ENCODE measurements around the gene PVALEF.

Gene PVALEF

GRCh38 chr17:81186203-81186602 is 20.9 kb downstream of the PVALEF start:
- no peak for TF ChIP-seq CEBPB (IDR thresholded peaks at IDR 0.05)
- no peak for TF ChIP-seq YY1 (IDR thresholded peaks at IDR 0.05; ENCODE audit: low read depth)
- no peak for TF ChIP-seq EGR1 (IDR thresholded peaks at IDR 0.05)
- TF ChIP-seq RAD21 (IDR thresholded peaks at IDR 0.05; ENCODE audit: low read depth), result no peak
- no peak for TF ChIP-seq TCF12 (IDR thresholded peaks at IDR 0.05; ENCODE audit: low read depth)
- no peak for TF ChIP-seq NFIC (IDR thresholded peaks at IDR 0.05)
- no peak for TF ChIP-seq REST (IDR thresholded peaks at IDR 0.05; ENCODE audit: low read depth)
- no peak for TF ChIP-seq TAF1 (IDR thresholded peaks at IDR 0.05; ENCODE audit: low read depth)
- TF ChIP-seq USF1 (IDR thresholded peaks at IDR 0.05), result no peak
- no peak for TF ChIP-seq MAX (IDR thresholded peaks at IDR 0.05)
- no peak for TF ChIP-seq ZBTB7A (IDR thresholded peaks at IDR 0.05; ENCODE audit: low read depth)
- TF ChIP-seq CREB1 (IDR thresholded peaks at IDR 0.05; ENCODE audit: low read depth), result no peak
- no peak for TF ChIP-seq TEAD4 (IDR thresholded peaks at IDR 0.05)
- no peak for TF ChIP-seq FOXM1 (IDR thresholded peaks at IDR 0.05; ENCODE audit: borderline replicate concordance, low read depth)
- no peak for TF ChIP-seq EP300 (IDR thresholded peaks at IDR 0.05; ENCODE audit: borderline replicate concordance)

GRCh38 chr17:81187120-81187519 is 21.8 kb downstream of the PVALEF start:
- TF ChIP-seq NFIC (IDR thresholded peaks at IDR 0.05), result no peak
- no peak for TF ChIP-seq TEAD4 (IDR thresholded peaks at IDR 0.05)
- no peak for TF ChIP-seq REST (IDR thresholded peaks at IDR 0.05; ENCODE audit: low read depth)
- no peak for TF ChIP-seq CREB1 (IDR thresholded peaks at IDR 0.05; ENCODE audit: low read depth)
- TF ChIP-seq CEBPB (IDR thresholded peaks at IDR 0.05), result no peak
- TF ChIP-seq YY1 (IDR thresholded peaks at IDR 0.05; ENCODE audit: low read depth), result no peak
- TF ChIP-seq TAF1 (IDR thresholded peaks at IDR 0.05; ENCODE audit: low read depth), result no peak
- TF ChIP-seq FOXM1 (IDR thresholded peaks at IDR 0.05; ENCODE audit: borderline replicate concordance, low read depth), result no peak
- no peak for TF ChIP-seq EGR1 (IDR thresholded peaks at IDR 0.05)
- no peak for TF ChIP-seq USF1 (IDR thresholded peaks at IDR 0.05)
- TF ChIP-seq TCF12 (IDR thresholded peaks at IDR 0.05; ENCODE audit: low read depth), result no peak
- no peak for TF ChIP-seq RAD21 (IDR thresholded peaks at IDR 0.05; ENCODE audit: low read depth)
- TF ChIP-seq ZBTB7A (IDR thresholded peaks at IDR 0.05; ENCODE audit: low read depth), result no peak
- TF ChIP-seq MAX (IDR thresholded peaks at IDR 0.05), result no peak
- TF ChIP-seq EP300 (IDR thresholded peaks at IDR 0.05; ENCODE audit: borderline replicate concordance), result no peak

GRCh38 chr17:81187586-81188490 is 22.5 kb downstream of the PVALEF start:
- TF ChIP-seq REST (IDR thresholded peaks at IDR 0.05; ENCODE audit: low read depth) (no peak), NFIC (IDR thresholded peaks at IDR 0.05) (no peak), MAX (IDR thresholded peaks at IDR 0.05) (no peak), TEAD4 (IDR thresholded peaks at IDR 0.05) (no peak), EP300 (IDR thresholded peaks at IDR 0.05; ENCODE audit: borderline replicate concordance) (no peak), TCF12 (IDR thresholded peaks at IDR 0.05; ENCODE audit: low read depth) (no peak), CEBPB (IDR thresholded peaks at IDR 0.05) (no peak), ZBTB7A (IDR thresholded peaks at IDR 0.05; ENCODE audit: low read depth) (no peak), CREB1 (IDR thresholded peaks at IDR 0.05; ENCODE audit: low read depth) (no peak), YY1 (IDR thresholded peaks at IDR 0.05; ENCODE audit: low read depth) (no peak), RAD21 (IDR thresholded peaks at IDR 0.05; ENCODE audit: low read depth) (no peak), TAF1 (IDR thresholded peaks at IDR 0.05; ENCODE audit: low read depth) (no peak), EGR1 (IDR thresholded peaks at IDR 0.05) (no peak), FOXM1 (IDR thresholded peaks at IDR 0.05; ENCODE audit: borderline replicate concordance, low read depth) (no peak), USF1 (IDR thresholded peaks at IDR 0.05) (no peak)

Data from Ishikawa (cell line).